Panc1 (cell line): Measurements from ENCODE around the gene HPCAL1.

ENCODE experiments used
- CTCF ChIP-seq: fragments of 450-650 bp; IDR thresholded peaks from 2 replicates; pipeline ENCODE4 v1.5.1; 2017; ENCODE audit warnings: mild to moderate bottlenecking
- POLR2AphosphoS5 ChIP-seq: IDR thresholded peaks from 2 replicates; pipeline ENCODE4 v1.6.1; 2012; ENCODE audit warnings: mild to moderate bottlenecking, low read depth, low read length, moderate library complexity
- REST ChIP-seq, 2 experiments: IDR thresholded peaks; 2 replicates each; pipeline ENCODE4 v1.6.1; 2011 to 2012; ENCODE audit warnings: low read depth in 2 of 2, control low read depth in 1 of 2, low read length in 1 of 2, mild to moderate bottlenecking in 1 of 2, moderate library complexity in 1 of 2; ENCODE audit not compliant: insufficient read depth in 1 of 2
- SIN3A ChIP-seq: IDR thresholded peaks from 2 replicates; pipeline ENCODE4 v1.6.1; 2012; ENCODE audit warnings: low read depth, mild to moderate bottlenecking, low read length, moderate library complexity, borderline replicate concordance; ENCODE audit not compliant: insufficient read depth
- TCF7L2 ChIP-seq: IDR thresholded peaks from 2 replicates; pipeline ENCODE4 v1.6.1; 2011; ENCODE audit warnings: mild to moderate bottlenecking, low read depth, low read length, inconsistent platforms

- TF ChIP-seq CTCF (no peak), POLR2AphosphoS5 (no peak), SIN3A (no peak), REST (IDR thresholded peaks at IDR 0.05; ENCODE audit: insufficient read depth in 1 of 2, low read depth in 2 of 2, low read length in 1 of 2) (no peak), TCF7L2 (no peak)
Measured at GRCh38 chr2:10397878-10398277, 95.2 kb downstream of the HPCAL1 start.
